Measurements from ENCODE around the gene FAM186B. TPM values are rescaled to one million over a fixed set of nuclear protein-coding genes. Genes with fewer than 3 reads are reported as not detected.
"Not testable (repeated sequence)": the region's sequence is repeated elsewhere in the genome, so short reads cannot be mapped to it uniquely, and the experiment has no call there.

The FAM186B gene
- total and polyA plus RNA-seq, 2 experiments from 2014 or later: 0.21 to 0.38 TPM

DNA sequence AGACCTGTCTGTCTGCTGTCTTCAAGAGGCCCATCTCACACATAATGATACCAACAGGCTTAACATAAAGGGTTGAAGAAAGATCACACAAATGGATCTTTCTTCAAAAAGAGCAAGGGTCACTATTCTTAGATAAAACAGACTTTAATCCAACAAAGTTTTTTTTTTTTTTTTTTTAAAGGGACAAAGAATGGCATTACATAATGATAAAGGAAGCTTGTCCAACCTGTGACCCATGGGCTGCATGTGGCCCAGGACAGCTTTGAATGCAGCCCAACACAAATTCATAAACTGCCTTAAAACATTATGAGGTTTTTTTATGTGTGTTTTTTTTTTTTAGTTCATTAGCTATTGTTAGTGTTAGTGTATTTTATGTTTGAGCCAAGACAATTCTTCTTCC, 6.8 kb upstream of the FAM186B start (continued):
- TF ChIP-seq, protein P1, sequence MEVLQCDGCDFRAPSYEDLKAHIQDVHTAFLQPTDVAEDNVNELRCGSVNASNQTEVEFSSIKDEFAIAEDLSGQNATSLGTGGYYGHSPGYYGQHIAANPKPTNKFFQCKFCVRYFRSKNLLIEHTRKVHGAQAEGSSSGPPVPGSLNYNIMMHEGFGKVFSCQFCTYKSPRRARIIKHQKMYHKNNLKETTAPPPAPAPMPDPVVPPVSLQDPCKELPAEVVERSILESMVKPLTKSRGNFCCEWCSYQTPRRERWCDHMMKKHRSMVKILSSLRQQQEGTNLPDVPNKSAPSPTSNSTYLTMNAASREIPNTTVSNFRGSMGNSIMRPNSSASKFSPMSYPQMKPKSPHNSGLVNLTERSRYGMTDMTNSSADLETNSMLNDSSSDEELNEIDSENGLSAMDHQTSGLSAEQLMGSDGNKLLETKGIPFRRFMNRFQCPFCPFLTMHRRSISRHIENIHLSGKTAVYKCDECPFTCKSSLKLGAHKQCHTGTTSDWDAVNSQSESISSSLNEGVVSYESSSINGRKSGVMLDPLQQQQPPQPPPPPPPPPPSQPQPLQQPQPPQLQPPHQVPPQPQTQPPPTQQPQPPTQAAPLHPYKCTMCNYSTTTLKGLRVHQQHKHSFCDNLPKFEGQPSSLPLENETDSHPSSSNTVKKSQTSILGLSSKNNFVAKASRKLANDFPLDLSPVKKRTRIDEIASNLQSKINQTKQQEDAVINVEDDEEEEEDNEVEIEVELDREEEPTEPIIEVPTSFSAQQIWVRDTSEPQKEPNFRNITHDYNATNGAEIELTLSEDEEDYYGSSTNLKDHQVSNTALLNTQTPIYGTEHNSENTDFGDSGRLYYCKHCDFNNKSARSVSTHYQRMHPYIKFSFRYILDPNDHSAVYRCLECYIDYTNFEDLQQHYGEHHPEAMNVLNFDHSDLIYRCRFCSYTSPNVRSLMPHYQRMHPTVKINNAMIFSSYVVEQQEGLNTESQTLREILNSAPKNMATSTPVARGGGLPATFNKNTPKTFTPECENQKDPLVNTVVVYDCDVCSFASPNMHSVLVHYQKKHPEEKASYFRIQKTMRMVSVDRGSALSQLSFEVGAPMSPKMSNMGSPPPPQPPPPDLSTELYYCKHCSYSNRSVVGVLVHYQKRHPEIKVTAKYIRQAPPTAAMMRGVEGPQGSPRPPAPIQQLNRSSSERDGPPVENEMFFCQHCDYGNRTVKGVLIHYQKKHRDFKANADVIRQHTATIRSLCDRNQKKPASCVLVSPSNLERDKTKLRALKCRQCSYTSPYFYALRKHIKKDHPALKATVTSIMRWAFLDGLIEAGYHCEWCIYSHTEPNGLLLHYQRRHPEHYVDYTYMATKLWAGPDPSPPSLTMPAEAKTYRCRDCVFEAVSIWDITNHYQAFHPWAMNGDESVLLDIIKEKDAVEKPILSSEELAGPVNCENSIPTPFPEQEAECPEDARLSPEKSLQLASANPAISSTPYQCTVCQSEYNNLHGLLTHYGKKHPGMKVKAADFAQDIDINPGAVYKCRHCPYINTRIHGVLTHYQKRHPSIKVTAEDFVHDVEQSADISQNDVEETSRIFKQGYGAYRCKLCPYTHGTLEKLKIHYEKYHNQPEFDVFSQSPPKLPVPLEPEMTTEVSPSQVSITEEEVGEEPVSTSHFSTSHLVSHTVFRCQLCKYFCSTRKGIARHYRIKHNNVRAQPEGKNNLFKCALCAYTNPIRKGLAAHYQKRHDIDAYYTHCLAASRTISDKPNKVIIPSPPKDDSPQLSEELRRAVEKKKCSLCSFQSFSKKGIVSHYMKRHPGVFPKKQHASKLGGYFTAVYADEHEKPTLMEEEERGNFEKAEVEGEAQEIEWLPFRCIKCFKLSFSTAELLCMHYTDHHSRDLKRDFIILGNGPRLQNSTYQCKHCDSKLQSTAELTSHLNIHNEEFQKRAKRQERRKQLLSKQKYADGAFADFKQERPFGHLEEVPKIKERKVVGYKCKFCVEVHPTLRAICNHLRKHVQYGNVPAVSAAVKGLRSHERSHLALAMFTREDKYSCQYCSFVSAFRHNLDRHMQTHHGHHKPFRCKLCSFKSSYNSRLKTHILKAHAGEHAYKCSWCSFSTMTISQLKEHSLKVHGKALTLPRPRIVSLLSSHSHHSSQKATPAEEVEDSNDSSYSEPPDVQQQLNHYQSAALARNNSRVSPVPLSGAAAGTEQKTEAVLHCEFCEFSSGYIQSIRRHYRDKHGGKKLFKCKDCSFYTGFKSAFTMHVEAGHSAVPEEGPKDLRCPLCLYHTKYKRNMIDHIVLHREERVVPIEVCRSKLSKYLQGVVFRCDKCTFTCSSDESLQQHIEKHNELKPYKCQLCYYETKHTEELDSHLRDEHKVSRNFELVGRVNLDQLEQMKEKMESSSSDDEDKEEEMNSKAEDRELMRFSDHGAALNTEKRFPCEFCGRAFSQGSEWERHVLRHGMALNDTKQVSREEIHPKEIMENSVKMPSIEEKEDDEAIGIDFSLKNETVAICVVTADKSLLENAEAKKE (CRISPR knock-in tag; IDR thresholded peaks at IDR 0.05): no peak
- TF ChIP-seq EZH2 (IDR thresholded peaks at IDR 0.05; ENCODE audit: low read depth, unreplicated experiment) (no peak), ZNF331 (CRISPR knock-in tag; IDR thresholded peaks at IDR 0.05; ENCODE audit: low read depth) (no peak), NANOG (IDR thresholded peaks at IDR 0.05; ENCODE audit: borderline replicate concordance) (no peak)
- TF ChIP-seq, protein P2, sequence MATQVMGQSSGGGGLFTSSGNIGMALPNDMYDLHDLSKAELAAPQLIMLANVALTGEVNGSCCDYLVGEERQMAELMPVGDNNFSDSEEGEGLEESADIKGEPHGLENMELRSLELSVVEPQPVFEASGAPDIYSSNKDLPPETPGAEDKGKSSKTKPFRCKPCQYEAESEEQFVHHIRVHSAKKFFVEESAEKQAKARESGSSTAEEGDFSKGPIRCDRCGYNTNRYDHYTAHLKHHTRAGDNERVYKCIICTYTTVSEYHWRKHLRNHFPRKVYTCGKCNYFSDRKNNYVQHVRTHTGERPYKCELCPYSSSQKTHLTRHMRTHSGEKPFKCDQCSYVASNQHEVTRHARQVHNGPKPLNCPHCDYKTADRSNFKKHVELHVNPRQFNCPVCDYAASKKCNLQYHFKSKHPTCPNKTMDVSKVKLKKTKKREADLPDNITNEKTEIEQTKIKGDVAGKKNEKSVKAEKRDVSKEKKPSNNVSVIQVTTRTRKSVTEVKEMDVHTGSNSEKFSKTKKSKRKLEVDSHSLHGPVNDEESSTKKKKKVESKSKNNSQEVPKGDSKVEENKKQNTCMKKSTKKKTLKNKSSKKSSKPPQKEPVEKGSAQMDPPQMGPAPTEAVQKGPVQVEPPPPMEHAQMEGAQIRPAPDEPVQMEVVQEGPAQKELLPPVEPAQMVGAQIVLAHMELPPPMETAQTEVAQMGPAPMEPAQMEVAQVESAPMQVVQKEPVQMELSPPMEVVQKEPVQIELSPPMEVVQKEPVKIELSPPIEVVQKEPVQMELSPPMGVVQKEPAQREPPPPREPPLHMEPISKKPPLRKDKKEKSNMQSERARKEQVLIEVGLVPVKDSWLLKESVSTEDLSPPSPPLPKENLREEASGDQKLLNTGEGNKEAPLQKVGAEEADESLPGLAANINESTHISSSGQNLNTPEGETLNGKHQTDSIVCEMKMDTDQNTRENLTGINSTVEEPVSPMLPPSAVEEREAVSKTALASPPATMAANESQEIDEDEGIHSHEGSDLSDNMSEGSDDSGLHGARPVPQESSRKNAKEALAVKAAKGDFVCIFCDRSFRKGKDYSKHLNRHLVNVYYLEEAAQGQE (IDR thresholded peaks at IDR 0.05; ENCODE audit: unreplicated experiment): no peak

GRCh38 chr12:49610785-49611184, 5.3 kb upstream of the FAM186B start:
- H3K27ac ChIP-seq (ENCODE audit: low read depth); H3K27me3 Mint-ChIP-seq (ENCODE audit: insufficient read depth, low read depth, poor library complexity); H3K4me3 Mint-ChIP-seq; H3K27me3 ChIP-seq (ENCODE audit: insufficient read depth); H3K27ac Mint-ChIP-seq; H3K9me2 ChIP-seq (ENCODE audit: insufficient read depth); ATAC-seq; DNase-seq (ENCODE audit: low spot score); H3F3A ChIP-seq (replicated peaks; ENCODE audit: low read depth); H2AFZ ChIP-seq; H3K36me3 Mint-ChIP-seq (ENCODE audit: low read depth); H3K4me1 Mint-ChIP-seq; H3K4me3 ChIP-seq; H4K20me1 ChIP-seq (replicated peaks; ENCODE audit: insufficient read depth); H3K9me3 Mint-ChIP-seq; H3K79me2 ChIP-seq (replicated peaks; ENCODE audit: insufficient read depth); H3K36me3 ChIP-seq (ENCODE audit: insufficient read depth); H3K4me2 ChIP-seq; H3K4me1 ChIP-seq (ENCODE audit: insufficient read depth): not testable (repeated sequence)

All from GM23338 (cell line).